ENCODE measurements around the gene NHLH2.

Gene NHLH2

GRCh38 chr1:115822117-115822516 lies 18.8 kb downstream of the NHLH2 start:
- no peak for TF ChIP-seq CTCF (IDR thresholded peaks at IDR 0.05)
- intact Hi-C loops (cut with DNase I; ENCODE audit: low total_unique reads): no loop called here
- H3K9me3 ChIP-seq: no peaks in the 10 kb centered on the region
- H3K4me1 ChIP-seq: no peaks in the 10 kb centered on the region
- DNase-seq: no peak
- H3K27me3 ChIP-seq: no peaks in the 10 kb centered on the region
- H3K27ac ChIP-seq: no peak overlapping the region
- no peak overlapping the region for H3K4me3 ChIP-seq
- no peaks in the 10 kb centered on the region for H3K36me3 ChIP-seq

- no peaks in the 10 kb centered on the region for H3K36me3 ChIP-seq
- no peak overlapping the region for H3K4me3 ChIP-seq
- no peak for TF ChIP-seq CTCF (IDR thresholded peaks at IDR 0.05)
- DNase-seq: no peak
- peaks cover 0 to 7% (median 0%) of the 10 kb centered on the region in 4 donors for H3K4me1 ChIP-seq
- H3K27me3 ChIP-seq: no peaks in the 10 kb centered on the region
- H3K27ac ChIP-seq: no peak overlapping the region
- H3K9me3 ChIP-seq: no peaks in the 10 kb centered on the region
- intact Hi-C loops (cut with DNase I; ENCODE audit: low total_unique reads): no loop called here
Measured at GRCh38 chr1:115815694-115816093, 25.2 kb downstream of the NHLH2 start.

GRCh38 chr1:115814685-115815398 lies 26.1 kb downstream of the NHLH2 start:
- intact Hi-C loops (cut with DNase I; ENCODE audit: low total_unique reads): no loop called here
- Histone ChIP-seq H3K4me3 (no peak overlapping the region), H3K27me3 (no peaks in the 10 kb centered on the region), H3K4me1 (peaks cover 0 to 7% (median 0%) of the 10 kb centered on the region in 4 donors), H3K27ac (no peak overlapping the region), H3K36me3 (no peaks in the 10 kb centered on the region), H3K9me3 (no peaks in the 10 kb centered on the region)
- DNase-seq: no peak
- no peak for TF ChIP-seq CTCF (IDR thresholded peaks at IDR 0.05)

GRCh38 chr1:115813727-115814126 lies 27.2 kb downstream of the NHLH2 start:
- no peaks in the 10 kb centered on the region for H3K27me3 ChIP-seq
- no peak for DNase-seq
- no peak for TF ChIP-seq CTCF (IDR thresholded peaks at IDR 0.05)
- intact Hi-C loops (cut with DNase I; ENCODE audit: low total_unique reads): no loop called here
- H3K4me3 ChIP-seq: no peak overlapping the region
- no peaks in the 10 kb centered on the region for H3K9me3 ChIP-seq
- no peak overlapping the region for H3K27ac ChIP-seq
- no peaks in the 10 kb centered on the region for H3K36me3 ChIP-seq
- peaks cover 0 to 7% (median 0%) of the 10 kb centered on the region in 4 donors for H3K4me1 ChIP-seq

- Histone ChIP-seq H3K9me3 (no peaks in the 10 kb centered on the region), H3K36me3 (no peaks in the 10 kb centered on the region), H3K4me1 (peaks cover 0 to 7% (median 0%) of the 10 kb centered on the region in 4 donors), H3K27ac (no peak overlapping the region), H3K27me3 (no peaks in the 10 kb centered on the region), H3K4me3 (no peak overlapping the region)
- TF ChIP-seq CTCF (IDR thresholded peaks at IDR 0.05): no peak
- DNase-seq: no peak
- intact Hi-C loops (cut with DNase I; ENCODE audit: low total_unique reads): no loop called here
Measured at GRCh38 chr1:115811140-115811828, 29.6 kb downstream of the NHLH2 start.

Measured in tibial artery (tissue), 4 donors.